Sigmoid colon (tissue), 4 donors: ENCODE data around the gene SLC9B2.

Experiments used
- EP300 ChIP-seq, 4 donors: sonication (generic); formaldehyde crosslinking; IDR thresholded peaks; one replicate each; pipeline ENCODE4 v1.6.1; 2017; ENCODE audit warnings: antibody characterized with exemption in 4 of 4
- POLR2A ChIP-seq, 2 donors: fragments of 450-650 bp; IDR thresholded peaks; one replicate each; pipeline ENCODE4 v1.6.1; 2016; ENCODE audit warnings: antibody characterized with exemption in 2 of 2, mild to moderate bottlenecking in 2 of 2, moderate library complexity in 2 of 2
- TF ChIP-seq, protein P1 (sequence below), 4 experiments: fragments of 450-650 bp in 3 of 4; fragments of 200-600 bp in 1 of 4; IDR thresholded peaks; one replicate each; pipeline ENCODE4 v1.5.1; 2016 to 2019; ENCODE audit warnings: antibody characterized with exemption in 4 of 4, mild to moderate bottlenecking in 3 of 4, moderate library complexity in 2 of 4

DNA sequence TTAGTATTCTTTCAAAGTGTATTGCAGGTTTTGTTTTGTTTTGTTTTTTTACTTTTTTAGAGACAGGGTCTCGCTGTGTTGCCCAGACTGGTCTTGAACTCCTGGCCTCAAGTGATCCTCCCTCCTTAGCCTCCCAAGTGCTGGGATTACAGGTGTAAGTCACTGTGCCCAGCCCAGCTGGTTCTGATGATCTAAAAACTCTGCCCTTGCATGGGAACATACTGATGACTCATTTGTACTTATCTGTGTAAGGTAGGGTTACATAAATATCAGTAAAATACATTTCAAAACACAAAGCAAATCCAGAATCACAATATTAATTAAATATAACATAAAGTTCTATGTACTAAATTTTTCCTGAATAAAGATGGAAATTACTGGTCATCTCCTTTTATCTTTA lies 49.7 kb downstream of the SLC9B2 start:
- TF ChIP-seq POLR2A (IDR thresholded peaks at IDR 0.05) = no peak
- TF ChIP-seq, protein P1, sequence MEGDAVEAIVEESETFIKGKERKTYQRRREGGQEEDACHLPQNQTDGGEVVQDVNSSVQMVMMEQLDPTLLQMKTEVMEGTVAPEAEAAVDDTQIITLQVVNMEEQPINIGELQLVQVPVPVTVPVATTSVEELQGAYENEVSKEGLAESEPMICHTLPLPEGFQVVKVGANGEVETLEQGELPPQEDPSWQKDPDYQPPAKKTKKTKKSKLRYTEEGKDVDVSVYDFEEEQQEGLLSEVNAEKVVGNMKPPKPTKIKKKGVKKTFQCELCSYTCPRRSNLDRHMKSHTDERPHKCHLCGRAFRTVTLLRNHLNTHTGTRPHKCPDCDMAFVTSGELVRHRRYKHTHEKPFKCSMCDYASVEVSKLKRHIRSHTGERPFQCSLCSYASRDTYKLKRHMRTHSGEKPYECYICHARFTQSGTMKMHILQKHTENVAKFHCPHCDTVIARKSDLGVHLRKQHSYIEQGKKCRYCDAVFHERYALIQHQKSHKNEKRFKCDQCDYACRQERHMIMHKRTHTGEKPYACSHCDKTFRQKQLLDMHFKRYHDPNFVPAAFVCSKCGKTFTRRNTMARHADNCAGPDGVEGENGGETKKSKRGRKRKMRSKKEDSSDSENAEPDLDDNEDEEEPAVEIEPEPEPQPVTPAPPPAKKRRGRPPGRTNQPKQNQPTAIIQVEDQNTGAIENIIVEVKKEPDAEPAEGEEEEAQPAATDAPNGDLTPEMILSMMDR (IDR thresholded peaks at IDR 0.05) = no peak
- no peak for TF ChIP-seq EP300 (IDR thresholded peaks at IDR 0.05)
